Stimulated activated CD4-positive, alpha-beta T cell treated with anti-CD3 and anti-CD28 coated beads, Interleukin-1b, Interleukin-23, amount 100 ng/mL, for 1 hour (primary cell): Measurements from ENCODE around the gene GAS2L2.

ENCODE experiments used
- DNase-seq, 2 donors: peaks; one replicate each; pipeline ENCODE4 v3.0.0-alpha.2; 2020; ENCODE audit warnings: low read depth in 2 of 2

The GAS2L2 gene

DNA sequence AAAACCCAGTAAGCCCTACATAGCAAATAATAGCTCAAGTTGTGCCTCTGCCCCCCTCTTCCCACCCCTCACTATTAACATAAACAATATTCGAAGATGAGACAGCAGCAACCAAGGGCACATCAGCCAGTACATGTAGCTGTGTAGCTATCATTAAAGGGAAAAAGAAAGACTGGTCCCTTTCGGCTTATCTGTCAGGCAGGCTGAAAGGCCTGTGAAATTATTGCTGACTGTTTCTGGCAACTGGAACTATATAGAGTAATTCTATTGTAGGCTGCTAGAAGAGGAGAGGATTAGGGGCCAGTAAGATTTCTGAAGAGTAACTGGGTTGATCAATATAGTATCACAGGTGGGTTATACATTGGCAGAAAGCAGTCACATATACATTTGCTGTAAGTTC is 58.1 kb downstream of the GAS2L2 start:
- DNase-seq: no peak
